H1 (cell line): ENCODE results near the gene SBK2. TPM values are rescaled to one million over a fixed set of nuclear protein-coding genes. Genes with fewer than 3 reads are reported as not detected.
A peak's percentile ranks its signal among the peaks of the same experiment; 100 is the strongest.

Experiments used
- ASH2L ChIP-seq: fragments of 200-600, 300-600 bp; sonication (generic); IDR thresholded peaks from one replicate; pipeline ENCODE4 v1.7.1; 2017; ENCODE audit warnings: low read length
- CBX5 ChIP-seq: fragments of 300-800, 300-1000 bp; sonication (generic); IDR thresholded peaks from 2 replicates; pipeline ENCODE4 v1.7.1; 2016; ENCODE audit warnings: antibody characterized with exemption, low read length, low read depth
- CHD7 ChIP-seq: fragments of 300-600 bp; sonication (generic); IDR thresholded peaks from 2 replicates; pipeline ENCODE4 v1.7.1; 2012; ENCODE audit warnings: low read length, moderate library complexity, mild to moderate bottlenecking, inconsistent platforms; ENCODE audit not compliant: insufficient replicate concordance
- CTBP2 ChIP-seq: IDR thresholded peaks from 2 replicates; pipeline ENCODE4 v1.7.0; 2011; ENCODE audit warnings: borderline replicate concordance, mild to moderate bottlenecking, moderate library complexity, mixed read lengths, low read length; ENCODE audit not compliant: insufficient read depth, insufficient read length
- E2F6 ChIP-seq: IDR thresholded peaks from 2 replicates; pipeline ENCODE4 v1.6.1; 2012; ENCODE audit warnings: inconsistent platforms
- KDM1A ChIP-seq: fragments of 200-600, 300-600 bp; sonication (generic); IDR thresholded peaks from 2 replicates; pipeline ENCODE4 v1.7.1; 2016; ENCODE audit warnings: mild to moderate bottlenecking, low read length, borderline replicate concordance
- SAP30 ChIP-seq: fragments of 300-600 bp; sonication (generic); IDR thresholded peaks from 2 replicates; pipeline ENCODE4 v1.7.1; 2012; ENCODE audit warnings: low read length, moderate library complexity, mild to moderate bottlenecking, inconsistent platforms; ENCODE audit not compliant: insufficient read depth, insufficient replicate concordance
- TBP ChIP-seq: IDR thresholded peaks from 2 replicates; pipeline ENCODE4 v1.6.1; 2011; ENCODE audit warnings: low read depth, low read length, improper control_type of control experiment
- polyA plus RNA-seq, 7 experiments: library from polyadenylated mRNA; depleted of rRNA in 3 of 7; stranded (reverse) in 5 of 7; unstranded in 2 of 7; fragments of >200 nt in 5 of 7; fragments of 200-250 nt in 2 of 7; gene quantifications; 1 replicate in 5 of 7; 2 replicates in 1 of 7; 4 replicates in 1 of 7; pipeline versions ENCODE4 v1.2.1 to v1.2.3, GENCODE V29; 2011 to 2013; ENCODE audit warnings: missing spikeins in 2 of 7, mixed read lengths in 2 of 7
- total RNA-seq: library from RNA; stranded (reverse); fragmentation: NEBNext Ultra II Directional; extraction: Animal tissue kit (Norgen Biotek cat#: 25700); gene quantifications from 2 replicates; pipeline ENCODE4 v1.2.1, GENCODE V29; 2021

The SBK2 gene
- total and polyA plus RNA-seq, 2 of the 8 experiments (the other 6 are each of a cell fraction or from before 2014, with no cell fraction given): 3.2 to 4.1 TPM

GRCh38 chr19:55549500-55550320 is 12.8 kb upstream of the SBK2 start (continued):
- TF ChIP-seq CHD7 (no peak), E2F6 (no peak), SAP30 (no peak), CBX5 (no peak), ASH2L (no peak), TBP (no peak), KDM1A (peak; percentile 48; the same call in 1 of the 2 replicates), CTBP2 (peak; percentile 37)
